Upper lobe of right lung (tissue), 1 donor: Measurements from ENCODE around the gene RSPH1. TPM values are rescaled to one million over a fixed set of nuclear protein-coding genes. Genes with fewer than 3 reads are reported as not detected.

Experiments
- ATAC-seq: fragments of 200-7000 bp; cut with Tn5 transposase; one replicate; pipeline ENCODE4 v1.9.1; 2020; ENCODE audit warnings: mild to moderate bottlenecking, moderate library complexity
- DNase-seq: peaks from one replicate; pipeline ENCODE4 v3.0.0-alpha.2; 2020
- H3K27ac ChIP-seq: fragments of 200-600 bp; one replicate; pipeline ENCODE4 v1.8.0; 2022
- H3K27me3 ChIP-seq: fragments of 200-600 bp; one replicate; pipeline ENCODE4 v1.8.0; 2022; ENCODE audit warnings: mild to moderate bottlenecking
- H3K36me3 ChIP-seq: fragments of 200-600 bp; one replicate; pipeline ENCODE4 v1.8.0; 2022
- H3K4me1 ChIP-seq: fragments of 200-600 bp; one replicate; pipeline ENCODE4 v1.8.0; 2022
- H3K4me3 ChIP-seq: fragments of 200-600 bp; one replicate; pipeline ENCODE4 v1.8.0; 2022; ENCODE audit warnings: mild to moderate bottlenecking
- H3K9me3 ChIP-seq: fragments of 200-600 bp; one replicate; pipeline ENCODE4 v1.8.0; 2022
- intact Hi-C: fragments of 100-400 bp; cut with DNase I; formaldehyde crosslinking; loops from one replicate; pipeline ENCODE4 v1.11.0; 2022
- total RNA-seq: library from RNA; stranded (reverse); fragmentation: NEBNext Ultra II Directional; extraction: Animal tissue kit (Norgen Biotek cat#: 25700); gene quantifications from one replicate; pipeline ENCODE4 v1.2.1, GENCODE V29; 2021
- TF ChIP-seq, protein P1 (sequence below): fragments of 200-600 bp; IDR thresholded peaks from one replicate; pipeline ENCODE4 v1.8.0; 2022; ENCODE audit warnings: antibody characterized with exemption
- donor health status: DM: no; HTN: yes; CAD: no; lungs with severe emphysema.

The RSPH1 gene
- total RNA-seq, 1 donor from 2014 or later: 0.84 TPM

DNA sequence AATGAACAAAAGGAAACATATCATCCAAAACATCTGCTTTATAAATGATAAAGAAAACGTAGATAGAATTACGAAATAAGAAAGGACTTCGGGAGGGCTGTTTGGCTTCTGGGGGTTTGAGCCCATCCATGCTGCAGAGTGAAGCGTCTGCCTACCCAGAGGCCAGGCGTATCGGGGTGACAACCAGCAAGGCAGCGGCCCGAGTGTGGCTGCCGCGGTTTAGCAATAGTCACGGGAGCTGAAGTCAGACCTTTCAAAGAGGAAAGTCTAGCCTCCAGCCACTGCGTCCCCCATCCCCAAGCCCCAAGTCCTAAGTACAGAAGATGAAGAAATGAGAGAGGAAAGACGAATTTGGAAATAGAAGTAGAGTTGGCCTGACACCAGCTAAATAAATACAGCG lies 26.2 kb upstream of the RSPH1 start:
- H3K4me1 ChIP-seq: peaks cover 41% of the 10 kb centered on the region
- ATAC-seq: no peak
- no peaks in the 10 kb centered on the region for H3K27me3 ChIP-seq
- no peak for DNase-seq
- no peaks in the 10 kb centered on the region for H3K9me3 ChIP-seq
- intact Hi-C loops: no loop called here
- no peak overlapping the region for H3K27ac ChIP-seq
- TF ChIP-seq, protein P1, sequence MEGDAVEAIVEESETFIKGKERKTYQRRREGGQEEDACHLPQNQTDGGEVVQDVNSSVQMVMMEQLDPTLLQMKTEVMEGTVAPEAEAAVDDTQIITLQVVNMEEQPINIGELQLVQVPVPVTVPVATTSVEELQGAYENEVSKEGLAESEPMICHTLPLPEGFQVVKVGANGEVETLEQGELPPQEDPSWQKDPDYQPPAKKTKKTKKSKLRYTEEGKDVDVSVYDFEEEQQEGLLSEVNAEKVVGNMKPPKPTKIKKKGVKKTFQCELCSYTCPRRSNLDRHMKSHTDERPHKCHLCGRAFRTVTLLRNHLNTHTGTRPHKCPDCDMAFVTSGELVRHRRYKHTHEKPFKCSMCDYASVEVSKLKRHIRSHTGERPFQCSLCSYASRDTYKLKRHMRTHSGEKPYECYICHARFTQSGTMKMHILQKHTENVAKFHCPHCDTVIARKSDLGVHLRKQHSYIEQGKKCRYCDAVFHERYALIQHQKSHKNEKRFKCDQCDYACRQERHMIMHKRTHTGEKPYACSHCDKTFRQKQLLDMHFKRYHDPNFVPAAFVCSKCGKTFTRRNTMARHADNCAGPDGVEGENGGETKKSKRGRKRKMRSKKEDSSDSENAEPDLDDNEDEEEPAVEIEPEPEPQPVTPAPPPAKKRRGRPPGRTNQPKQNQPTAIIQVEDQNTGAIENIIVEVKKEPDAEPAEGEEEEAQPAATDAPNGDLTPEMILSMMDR: no peak
- peaks cover 29% of the 10 kb centered on the region for H3K36me3 ChIP-seq
- no peak overlapping the region for H3K4me3 ChIP-seq

DNA sequence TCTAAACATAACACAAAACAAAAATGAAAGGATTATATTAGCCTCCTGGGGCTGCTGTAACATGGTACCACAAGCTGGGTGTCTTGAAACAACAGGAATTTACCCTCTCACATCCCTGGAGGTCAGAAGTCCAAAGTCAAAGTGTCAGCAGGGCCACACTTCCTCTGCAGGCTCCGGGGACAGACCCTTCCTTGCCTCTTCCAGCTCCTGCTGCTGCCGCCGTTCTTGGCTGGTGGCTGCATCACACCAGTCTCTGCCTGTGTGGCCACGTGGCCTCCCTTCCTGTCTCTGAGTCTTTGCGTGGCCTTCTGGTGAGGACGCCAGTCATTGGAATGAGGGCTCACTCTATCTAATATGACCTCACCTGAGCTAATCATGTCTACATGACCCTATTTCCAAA lies 25.8 kb upstream of the RSPH1 start:
- Histone ChIP-seq H3K27me3 (no peaks in the 10 kb centered on the region), H3K36me3 (peaks cover 29% of the 10 kb centered on the region), H3K4me3 (no peak overlapping the region), H3K4me1 (peaks cover 37% of the 10 kb centered on the region), H3K9me3 (no peaks in the 10 kb centered on the region), H3K27ac (no peak overlapping the region)
- ATAC-seq (no peak), DNase-seq (no peak)
- intact Hi-C loops: no loop called here
- TF ChIP-seq, protein P1: no peak

- H3K4me1 ChIP-seq: peaks cover 35% of the 10 kb centered on the region
- no peak overlapping the region for H3K4me3 ChIP-seq
- no peak overlapping the region for H3K27ac ChIP-seq
- DNase-seq (no peak), ATAC-seq (no peak)
- peaks cover 29% of the 10 kb centered on the region for H3K36me3 ChIP-seq
- H3K27me3 ChIP-seq: no peaks in the 10 kb centered on the region
- H3K9me3 ChIP-seq: no peaks in the 10 kb centered on the region
- intact Hi-C loops: no loop called here
- TF ChIP-seq, protein P1: no peak
Measured at GRCh38 chr21:42521384-42521783, 25.4 kb upstream of the RSPH1 start.

GRCh38 chr21:42520628-42521253 lies 24.7 kb upstream of the RSPH1 start:
- ATAC-seq (no peak), DNase-seq (no peak)
- Histone ChIP-seq H3K36me3 (peaks cover 28% of the 10 kb centered on the region), H3K27me3 (no peaks in the 10 kb centered on the region), H3K4me1 (peaks cover 34% of the 10 kb centered on the region), H3K27ac (no peak overlapping the region), H3K9me3 (no peaks in the 10 kb centered on the region), H3K4me3 (no peak overlapping the region)
- intact Hi-C loops: no loop called here
- TF ChIP-seq, protein P1: no peak

- Histone ChIP-seq H3K4me1 (peaks cover 26% of the 10 kb centered on the region), H3K4me3 (no peak overlapping the region), H3K27ac (no peak overlapping the region), H3K36me3 (peaks cover 25% of the 10 kb centered on the region), H3K9me3 (no peaks in the 10 kb centered on the region), H3K27me3 (no peaks in the 10 kb centered on the region)
- ATAC-seq (no peak), DNase-seq (no peak)
- intact Hi-C loops: no loop called here
- TF ChIP-seq, protein P1: no peak
Measured at GRCh38 chr21:42518626-42519025, 22.6 kb upstream of the RSPH1 start.

- DNase-seq (no peak), ATAC-seq (no peak)
- TF ChIP-seq, protein P1: no peak
- no peaks in the 10 kb centered on the region for H3K9me3 ChIP-seq
- H3K36me3 ChIP-seq: peaks cover 25% of the 10 kb centered on the region
- no peaks in the 10 kb centered on the region for H3K27me3 ChIP-seq
- H3K27ac ChIP-seq: no peak overlapping the region
- no peak overlapping the region for H3K4me3 ChIP-seq
- intact Hi-C loops: no loop called here
- H3K4me1 ChIP-seq: peaks cover 22% of the 10 kb centered on the region
Measured at GRCh38 chr21:42518215-42518614, 22.2 kb upstream of the RSPH1 start.
